Prostate gland (tissue), 2 donors: Measurements from ENCODE around the gene CNP. TPM values are rescaled to one million over a fixed set of nuclear protein-coding genes. Genes with fewer than 3 reads are reported as not detected.
A peak's percentile ranks its signal among the peaks of the same experiment; 100 is the strongest.

ENCODE experiments used
- DNase-seq: peaks from one replicate; pipeline ENCODE4 v3.0.0-alpha.2; 2019; ENCODE audit warnings: low spot score
- H3K27ac ChIP-seq, 2 donors: fragments of 200-600 bp; sonication (generic); 2 replicates each; pipeline ENCODE4 v1.5.1; 2017 to 2019
- H3K27me3 ChIP-seq: fragments of 200-600 bp; sonication (generic); replicated peaks from 2 replicates; pipeline ENCODE4 v1.5.1; 2019; ENCODE audit not compliant: insufficient read depth
- H3K36me3 ChIP-seq, 2 donors: fragments of 200-600 bp; sonication (generic); 1 replicate in 1 of 2; 2 replicates in 1 of 2; pipeline versions ENCODE4 v1.5.1 to v1.8.1; 2017 to 2019
- H3K4me1 ChIP-seq: fragments of 200-600 bp; sonication (generic); replicated peaks from 2 replicates; pipeline ENCODE4 v1.5.1; 2019
- H3K4me3 ChIP-seq, 2 donors: fragments of 200-600 bp; sonication (generic); 2 replicates each; pipeline ENCODE4 v1.5.1; 2017 to 2019
- H3K9me3 ChIP-seq: fragments of 200-600 bp; sonication (generic); 2 replicates; pipeline ENCODE4 v1.5.1; 2017
- POLR2A ChIP-seq: fragments of 450-650 bp; IDR thresholded peaks from one replicate; pipeline ENCODE4 v1.6.1; 2016; ENCODE audit warnings: antibody characterized with exemption, mild to moderate bottlenecking
- POLR2AphosphoS5 ChIP-seq: sonication (generic); formaldehyde crosslinking; IDR thresholded peaks from one replicate; pipeline ENCODE4 v1.6.1; 2017; ENCODE audit warnings: antibody characterized with exemption
- WGBS: methylation state at CpG from one replicate; pipeline ENCODE4 v1.1.5; 2018; 5-methylcytosine and 5-hydroxymethylcytosine counted together
- intact Hi-C: fragments of 100-400 bp; cut with DNase I; formaldehyde crosslinking; loops from one replicate; pipeline ENCODE4 v1.14.2; 2022
- total RNA-seq, 2 donors: library from RNA; depleted of rRNA; stranded (reverse); fragments of >200 nt; gene quantifications; one replicate each; pipeline ENCODE4 v1.1.0, GENCODE V29; 2016
- TF ChIP-seq, protein P1 (sequence below), 4 experiments: fragments of 200-600 bp in 2 of 4; fragments of 450-650 bp in 2 of 4; sonication (generic) in 2 of 4; IDR thresholded peaks; 1 replicate in 3 of 4; 2 replicates in 1 of 4; pipeline ENCODE4 v1.5.1; 2016 to 2019; ENCODE audit warnings: antibody characterized with exemption in 4 of 4, mild to moderate bottlenecking in 2 of 4, moderate library complexity in 2 of 4

CNP gene
- total RNA-seq, 2 donors from 2014 or later = 85.8 to 117 TPM

DNA sequence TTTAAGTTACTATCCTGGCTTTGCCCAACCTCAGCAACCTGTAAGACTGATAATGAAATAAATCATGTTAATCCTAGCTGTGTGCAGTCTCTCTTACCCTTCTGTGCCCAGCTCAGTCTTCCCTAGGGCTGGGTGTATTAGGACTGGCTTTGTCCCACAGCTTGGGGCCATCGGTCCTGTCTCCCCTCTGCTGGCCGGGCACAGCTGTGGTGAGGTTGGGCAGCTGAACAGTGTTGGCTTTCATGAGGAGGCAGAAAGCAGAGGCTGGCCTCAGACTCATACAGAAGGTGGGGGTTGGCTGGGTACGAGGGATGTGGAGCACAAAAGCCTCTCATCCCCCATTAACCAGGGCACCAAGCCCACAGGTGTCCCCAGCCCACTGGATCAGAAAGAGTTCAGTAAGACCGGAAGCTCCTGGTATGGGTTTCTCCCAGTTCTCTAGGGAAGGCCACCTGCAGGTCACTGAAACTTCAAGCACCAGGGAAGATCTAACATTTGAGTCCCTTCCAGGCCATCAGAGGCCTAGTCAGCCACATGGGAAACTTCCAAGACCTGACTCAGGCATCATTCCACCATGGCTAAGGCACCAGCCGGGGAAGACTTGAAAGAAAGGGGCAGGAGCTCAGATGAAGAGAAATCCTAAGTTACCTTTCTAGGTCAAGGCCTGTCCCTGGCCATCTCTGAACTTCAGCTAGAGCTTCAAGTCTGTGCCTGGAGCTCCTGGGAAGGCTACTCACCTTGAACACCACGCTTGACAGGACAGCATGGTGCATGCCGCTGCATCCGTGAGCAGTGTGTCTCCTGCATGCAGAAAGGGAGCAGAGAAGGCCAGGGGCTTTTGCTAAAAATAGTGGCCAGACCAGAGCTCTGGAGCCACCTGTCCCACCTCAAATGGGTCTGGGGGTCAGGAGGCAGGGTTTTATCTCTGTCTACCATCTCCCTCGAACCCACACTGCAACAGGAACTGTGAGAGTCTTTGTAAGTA, 8.8 kb downstream of the CNP start:
- H3K9me3 ChIP-seq = no peaks in the 10 kb centered on the region
- 77% methylated on average over 9 of the region's 9 CpGs for WGBS
- no peak for DNase-seq
- no peak overlapping the region for H3K4me3 ChIP-seq
- intact Hi-C loops = no loop called here
- no peak for TF ChIP-seq POLR2AphosphoS5
- TF ChIP-seq POLR2A = no peak
- TF ChIP-seq, protein P1, sequence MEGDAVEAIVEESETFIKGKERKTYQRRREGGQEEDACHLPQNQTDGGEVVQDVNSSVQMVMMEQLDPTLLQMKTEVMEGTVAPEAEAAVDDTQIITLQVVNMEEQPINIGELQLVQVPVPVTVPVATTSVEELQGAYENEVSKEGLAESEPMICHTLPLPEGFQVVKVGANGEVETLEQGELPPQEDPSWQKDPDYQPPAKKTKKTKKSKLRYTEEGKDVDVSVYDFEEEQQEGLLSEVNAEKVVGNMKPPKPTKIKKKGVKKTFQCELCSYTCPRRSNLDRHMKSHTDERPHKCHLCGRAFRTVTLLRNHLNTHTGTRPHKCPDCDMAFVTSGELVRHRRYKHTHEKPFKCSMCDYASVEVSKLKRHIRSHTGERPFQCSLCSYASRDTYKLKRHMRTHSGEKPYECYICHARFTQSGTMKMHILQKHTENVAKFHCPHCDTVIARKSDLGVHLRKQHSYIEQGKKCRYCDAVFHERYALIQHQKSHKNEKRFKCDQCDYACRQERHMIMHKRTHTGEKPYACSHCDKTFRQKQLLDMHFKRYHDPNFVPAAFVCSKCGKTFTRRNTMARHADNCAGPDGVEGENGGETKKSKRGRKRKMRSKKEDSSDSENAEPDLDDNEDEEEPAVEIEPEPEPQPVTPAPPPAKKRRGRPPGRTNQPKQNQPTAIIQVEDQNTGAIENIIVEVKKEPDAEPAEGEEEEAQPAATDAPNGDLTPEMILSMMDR (IDR thresholded peaks at IDR 0.05) = no peak
- H3K27me3 ChIP-seq = no peaks in the 10 kb centered on the region
- peaks cover 0 to 9% of the 10 kb centered on the region in 2 donors for H3K36me3 ChIP-seq
- H3K27ac ChIP-seq = peak overlapping the region; percentile 78 to 80
- peaks cover 54% of the 10 kb centered on the region for H3K4me1 ChIP-seq

GRCh38 chr17:41976142-41976768, 9.7 kb downstream of the CNP start:
- intact Hi-C loops = no loop called here
- H3K4me1 ChIP-seq = peaks cover 49% of the 10 kb centered on the region
- H3K9me3 ChIP-seq = no peaks in the 10 kb centered on the region
- peak; percentile 60 for DNase-seq
- 20% methylated on average over 11 of the region's 11 CpGs for WGBS
- H3K27me3 ChIP-seq = no peaks in the 10 kb centered on the region
- H3K27ac ChIP-seq = peak overlapping the region; percentile 78 to 80
- TF ChIP-seq POLR2A = no peak
- TF ChIP-seq, protein P1 (IDR thresholded peaks at IDR 0.05) = no peak
- TF ChIP-seq POLR2AphosphoS5 = peak; percentile 63
- peak overlapping the region in 1 of 2 donors; percentile 16 for H3K4me3 ChIP-seq
- peaks cover 4 to 14% of the 10 kb centered on the region in 2 donors for H3K36me3 ChIP-seq

GRCh38 chr17:41977991-41978390, 11.4 kb downstream of the CNP start:
- Histone ChIP-seq H3K27me3 (no peaks in the 10 kb centered on the region), H3K4me3 (no peak overlapping the region), H3K27ac (peak overlapping the region; percentile 78 to 80), H3K4me1 (peaks cover 36% of the 10 kb centered on the region), H3K36me3 (peaks cover 4 to 14% of the 10 kb centered on the region in 2 donors), H3K9me3 (no peaks in the 10 kb centered on the region)
- peak; percentile 82 for DNase-seq
- intact Hi-C loops = no loop called here
- TF ChIP-seq, protein P1 (IDR thresholded peaks at IDR 0.05) = no peak
- TF ChIP-seq POLR2AphosphoS5 (peak; percentile 82), POLR2A (no peak)
- WGBS = 46% methylated on average over 4 of the region's 4 CpGs

DNA sequence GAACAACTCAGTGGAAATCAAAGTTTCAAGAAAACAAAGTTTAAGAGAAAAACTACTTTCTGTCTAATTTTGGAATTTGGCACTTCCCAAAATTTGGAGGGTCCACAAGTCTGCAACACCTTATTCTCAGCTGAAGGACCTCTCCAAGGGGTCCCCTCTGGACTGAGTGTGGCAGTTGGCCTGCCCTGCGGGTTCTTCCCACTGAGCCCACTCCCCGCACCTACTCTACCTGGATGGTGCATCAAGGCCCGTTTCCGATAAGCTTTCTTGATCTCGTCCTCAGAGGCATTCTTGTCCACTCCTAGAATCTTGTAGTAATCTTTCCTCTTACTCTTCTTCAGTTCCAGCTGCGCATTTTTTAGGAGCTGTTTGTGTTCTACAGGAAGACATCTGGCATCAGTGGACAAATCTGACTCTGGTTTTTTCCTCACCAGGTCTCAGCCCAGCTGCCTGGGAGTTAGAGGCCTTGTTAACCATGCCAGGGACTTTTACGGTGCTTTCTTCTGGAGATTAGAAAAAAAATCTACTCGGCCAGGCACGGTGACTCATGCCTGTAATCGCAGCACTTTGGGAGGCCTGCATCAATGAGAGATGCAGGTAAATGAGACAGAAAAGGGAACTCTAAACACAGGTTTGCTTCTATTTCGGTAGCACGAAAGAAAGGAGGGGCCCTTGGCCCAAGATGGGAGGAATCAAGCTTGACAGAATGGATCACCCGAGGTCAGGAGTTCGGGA, 15.6 kb downstream of the CNP start:
- intact Hi-C loops = no loop called here
- Histone ChIP-seq H3K4me1 (peaks cover 13% of the 10 kb centered on the region), H3K4me3 (no peak overlapping the region), H3K9me3 (no peaks in the 10 kb centered on the region), H3K27me3 (no peaks in the 10 kb centered on the region), H3K27ac (peak overlapping the region; percentile 19 to 35), H3K36me3 (peaks cover 8 to 15% of the 10 kb centered on the region in 2 donors)
- TF ChIP-seq, protein P1 (IDR thresholded peaks at IDR 0.05) = no peak
- TF ChIP-seq POLR2AphosphoS5 = peak; percentile 26
- 60% methylated on average over 14 of the region's 14 CpGs for WGBS
- DNase-seq = no peak
